Measurements from ENCODE around the gene KCNK15. TPM values are rescaled to one million over a fixed set of nuclear protein-coding genes. Genes with fewer than 3 reads are reported as not detected.
A peak's percentile ranks its signal among the peaks of the same experiment; 100 is the strongest.

The KCNK15 gene
- total and polyA plus RNA-seq, 2 donors (not counting 1 experiment from before 2014, with no cell fraction given), result 0.17 TPM; not detected in 1

DNA sequence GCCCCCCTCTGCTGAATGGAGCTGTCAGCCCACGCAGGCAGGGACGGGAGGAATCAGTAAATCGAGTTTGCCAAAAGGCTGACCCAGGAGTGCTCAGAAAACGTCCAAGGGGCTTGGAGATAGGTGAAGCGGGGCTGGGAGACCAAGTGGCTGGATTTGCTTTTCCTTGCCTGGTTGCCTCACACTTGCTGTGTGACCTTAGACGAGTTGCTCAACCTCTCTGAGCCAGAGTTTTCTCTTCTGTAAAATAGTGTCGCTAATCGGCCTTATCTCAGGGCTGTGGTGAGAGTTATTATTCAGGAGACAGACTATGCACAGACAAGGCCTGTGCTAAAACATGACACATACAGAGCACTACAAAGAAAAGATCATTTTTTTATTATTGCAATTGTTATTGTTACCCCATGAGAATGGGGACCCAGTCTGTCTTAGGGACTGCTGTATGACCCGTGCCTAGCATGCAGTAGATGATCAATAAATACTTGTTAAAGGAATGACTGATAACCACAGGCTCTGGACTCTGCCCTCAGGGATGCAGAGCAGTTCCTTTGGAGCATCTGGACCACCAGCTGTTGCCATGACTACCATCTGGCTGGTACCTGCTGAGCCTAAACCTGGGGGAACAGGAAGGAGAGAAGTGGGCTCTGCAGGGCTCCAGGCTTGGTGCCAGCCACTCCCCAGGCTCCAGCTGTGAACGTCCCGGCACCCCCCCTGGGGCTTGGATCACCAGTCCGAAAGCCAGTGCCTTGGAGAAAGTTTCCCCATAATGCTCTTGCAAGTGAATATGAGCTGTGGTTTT is 901 bp downstream of the KCNK15 start:
- POLR2A ChIA-PET, result interaction anchor here (0.6 kb wide), 1 partner anchor 366 kb away, joined by 3 read pairs; no protein-coding TSS in a partner anchor
- intact Hi-C loops (cut with micrococcal nuclease), result loop anchor here (1.0 to 5.0 kb wide), 2 partner anchors 121 to 351 kb away; no protein-coding TSS in a partner anchor
- no peak overlapping the region for H3K27ac ChIP-seq (ENCODE audit: low read length in 2 of 2)
- peak overlapping the region; percentile 90 for H3K4me2 ChIP-seq (replicated peaks; ENCODE audit: low read depth, low read length, poor library complexity, severe bottlenecking)
- CTCF ChIA-PET, result interaction anchor here (0.6 to 3.3 kb wide), 13 partner anchors 9 to 544 kb away, joined by 3 to 13 read pairs (median 6); no protein-coding TSS in a partner anchor
- H2AFZ ChIP-seq (ENCODE audit: insufficient read depth, low read depth, low read length, poor library complexity, severe bottlenecking), result peak overlapping the region; percentile 71
- no peak for ATAC-seq (ENCODE audit: low read depth)
- WGBS (ENCODE audit: insufficient coverage), result 29% methylated on average over 7 of the region's 12 CpGs
- H3K9me3 ChIP-seq (ENCODE audit: control extremely low read depth in 1 of 3, control insufficient read depth in 2 of 3, insufficient read depth in 1 of 3, low read length in 2 of 3), result peaks cover 0 to 3% (median 0%) of the 10 kb centered on the region in 3 donors
- H3K4me1 ChIP-seq (ENCODE audit: control insufficient read depth in 2 of 2, insufficient read depth in 2 of 2, low read length in 2 of 2), result peaks cover 7 to 15% of the 10 kb centered on the region in 2 donors
- H3K79me2 ChIP-seq (ENCODE audit: control insufficient read depth, insufficient read depth, low read length), result no peaks in the 10 kb centered on the region
- Mint-ChIP-seq H3K27ac (no peak overlapping the region), H3K4me1 (peaks cover 24% of the 10 kb centered on the region), H3K9me3 (ENCODE audit: insufficient read depth) (no peaks in the 10 kb centered on the region), H3K27me3 (peaks cover 35% of the 10 kb centered on the region), H3K4me3 (peak overlapping the region; percentile 80)
- peak overlapping the region in 4 of 5 experiments; percentile 28 to 62 (median 47) for H3K4me3 ChIP-seq (ENCODE audit: control extremely low read depth in 1 of 5, extremely low read depth in 1 of 5, insufficient read depth in 1 of 5, low read depth in 2 of 5, low read length in 4 of 5)
- H3K36me3 ChIP-seq (replicated peaks in 1 of 2; ENCODE audit: control extremely low read depth in 1 of 2, control insufficient read depth in 1 of 2, extremely low read depth in 1 of 2, insufficient read depth in 2 of 2, low read length in 1 of 2), result no peaks in the 10 kb centered on the region
- DNase-seq, result no peak
- H3K27me3 ChIP-seq (replicated peaks in 1 of 4; ENCODE audit: control extremely low read depth in 1 of 4, control insufficient read depth in 3 of 4, insufficient read depth in 4 of 4, low read length in 3 of 4), result peaks cover 0 to 42% (median 20%) of the 10 kb centered on the region in 4 experiments
- peak overlapping the region; percentile 64 for H3K9ac ChIP-seq (ENCODE audit: low read length)
- H4K20me1 ChIP-seq (ENCODE audit: control insufficient read depth, insufficient read depth, low read length, poor library complexity, severe bottlenecking), result no peaks in the 10 kb centered on the region
- TF ChIP-seq EZH2 (IDR thresholded peaks at IDR 0.05; ENCODE audit: borderline replicate concordance, insufficient read depth, low read depth, low read length, poor library complexity, severe bottlenecking), result no peak
- TF ChIP-seq, protein P1, sequence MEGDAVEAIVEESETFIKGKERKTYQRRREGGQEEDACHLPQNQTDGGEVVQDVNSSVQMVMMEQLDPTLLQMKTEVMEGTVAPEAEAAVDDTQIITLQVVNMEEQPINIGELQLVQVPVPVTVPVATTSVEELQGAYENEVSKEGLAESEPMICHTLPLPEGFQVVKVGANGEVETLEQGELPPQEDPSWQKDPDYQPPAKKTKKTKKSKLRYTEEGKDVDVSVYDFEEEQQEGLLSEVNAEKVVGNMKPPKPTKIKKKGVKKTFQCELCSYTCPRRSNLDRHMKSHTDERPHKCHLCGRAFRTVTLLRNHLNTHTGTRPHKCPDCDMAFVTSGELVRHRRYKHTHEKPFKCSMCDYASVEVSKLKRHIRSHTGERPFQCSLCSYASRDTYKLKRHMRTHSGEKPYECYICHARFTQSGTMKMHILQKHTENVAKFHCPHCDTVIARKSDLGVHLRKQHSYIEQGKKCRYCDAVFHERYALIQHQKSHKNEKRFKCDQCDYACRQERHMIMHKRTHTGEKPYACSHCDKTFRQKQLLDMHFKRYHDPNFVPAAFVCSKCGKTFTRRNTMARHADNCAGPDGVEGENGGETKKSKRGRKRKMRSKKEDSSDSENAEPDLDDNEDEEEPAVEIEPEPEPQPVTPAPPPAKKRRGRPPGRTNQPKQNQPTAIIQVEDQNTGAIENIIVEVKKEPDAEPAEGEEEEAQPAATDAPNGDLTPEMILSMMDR (IDR thresholded peaks at IDR 0.05), result no peak
